Psoas muscle (tissue), 8 donors: ENCODE data around the gene MTX2. TPM values are rescaled to one million over a fixed set of nuclear protein-coding genes. Genes with fewer than 3 reads are reported as not detected.
"Not testable (repeated sequence)": the region's sequence is repeated elsewhere in the genome, so short reads cannot be mapped to it uniquely, and the experiment has no call there.

Experiments
- ATAC-seq, 4 donors: fragments of 200-7000 bp; cut with Tn5 transposase; one replicate each; pipeline ENCODE4 v1.9.1; 2020; ENCODE audit warnings: moderate library complexity in 3 of 4, mild to moderate bottlenecking in 2 of 4
- DNase-seq, 2 donors: peaks; one replicate each; pipeline ENCODE4 v3.0.0-alpha.2; 2020
- H3K27ac ChIP-seq: fragments of 200-600 bp; one replicate; pipeline ENCODE4 v1.8.0; 2022
- H3K27me3 ChIP-seq, 3 donors: fragments of 200-600 bp in 1 of 3; one replicate each; pipeline versions ENCODE4 v1.6.1 to v1.8.0; 2013 to 2022; ENCODE audit warnings: low read length in 2 of 3, mild to moderate bottlenecking in 2 of 3, moderate library complexity in 1 of 3; ENCODE audit not compliant: insufficient read depth in 3 of 3
- H3K36me3 ChIP-seq, 2 donors: fragments of 200-600 bp in 1 of 2; one replicate each; pipeline versions ENCODE4 v1.6.1 to v1.8.0; 2013 to 2022; ENCODE audit warnings: low read depth in 1 of 2, mild to moderate bottlenecking in 1 of 2, moderate library complexity in 1 of 2; ENCODE audit not compliant: insufficient read depth in 1 of 2
- H3K4me1 ChIP-seq: fragments of 200-600 bp; one replicate; pipeline ENCODE4 v1.8.0; 2022
- H3K4me3 ChIP-seq: fragments of 200-600 bp; one replicate; pipeline ENCODE4 v1.8.0; 2022; ENCODE audit warnings: mild to moderate bottlenecking
- H3K9me3 ChIP-seq: fragments of 200-600 bp; one replicate; pipeline ENCODE4 v1.8.0; 2022
- CTCF ChIP-seq: fragments of 200-600 bp; IDR thresholded peaks from one replicate; pipeline ENCODE4 v1.8.0; 2022; ENCODE audit warnings: antibody characterized with exemption
- WGBS, 3 donors: extraction: QIAGEN DNeasy Blood & Tissue Kit; methylation state at CpG; one replicate each; pipeline versions ENCODE4 v1.1.6 to v1.1.7; 2013; 5-methylcytosine and 5-hydroxymethylcytosine counted together
- intact Hi-C, 2 donors: fragments of 100-400 bp; cut with DNase I; formaldehyde crosslinking; loops; one replicate each; pipeline versions ENCODE4 v1.11.0 to v1.14.2; 2022
- polyA plus RNA-seq, 3 donors: library from polyadenylated mRNA; stranded (reverse); fragments of 200-250 nt; gene quantifications; one replicate each; pipeline ENCODE4 v1.2.3, GENCODE V29; 2013
- total RNA-seq, 4 donors: library from RNA; stranded (reverse); fragmentation: NEBNext Ultra II Directional in 2 of 4; extraction: Animal tissue kit (Norgen Biotek cat#: 25700) in 2 of 4; gene quantifications; one replicate each; pipeline versions ENCODE4 v1.2.1 to v1.2.4, GENCODE V29; 2021 to 2023
- donor health status: healthy with polysubstance abuse.
- donor health status: DM: no; HTN: no; CAD: no; lungs with moderate emphysema.
- donor health status: Bipolar disorder and iron deficiency.
- donor health status: healthy.
- donor health status: DM: yes; HTN: yes; CAD: no.
- donor health status: DM: no; HTN: no; CAD: no.
- donor health status: DM: no; HTN: no; CAD: no.
- donor health status: DM: yes; HTN: yes; CAD: no.

The MTX2 gene
- total and polyA plus RNA-seq, 7 donors, result 33.2 to 91.7 (median 43.6) TPM

- H3K27me3 ChIP-seq, result no peaks in the 10 kb centered on the region
- H3K27ac ChIP-seq, result no peak overlapping the region
- H3K9me3 ChIP-seq, result no peaks in the 10 kb centered on the region
- no peak for ATAC-seq
- DNase-seq, result no peak
- 81 to 92% (median 90%) methylated on average over 1 of the region's 1 CpG for WGBS, 3 donors
- intact Hi-C loops, result no loop called here
- no peaks in the 10 kb centered on the region for H3K36me3 ChIP-seq
- no peak overlapping the region for H3K4me3 ChIP-seq
- no peaks in the 10 kb centered on the region for H3K4me1 ChIP-seq
- no peak for TF ChIP-seq CTCF
Observed at GRCh38 chr2:176368349-176368748, 99.1 kb downstream of the MTX2 start.

- intact Hi-C loops, result no loop called here
- TF ChIP-seq CTCF, result no peak
- Histone ChIP-seq H3K9me3 (no peaks in the 10 kb centered on the region), H3K4me3 (no peak overlapping the region), H3K27ac (no peak overlapping the region), H3K36me3 (no peaks in the 10 kb centered on the region), H3K27me3 (no peaks in the 10 kb centered on the region), H3K4me1 (no peaks in the 10 kb centered on the region)
- DNase-seq, result no peak
- WGBS, 3 donors, result 66 to 72% (median 68%) methylated on average over 13 of the region's 13 CpGs
- no peak for ATAC-seq
Observed at GRCh38 chr2:176370467-176371171, 101.4 kb downstream of the MTX2 start.

GRCh38 chr2:176373155-176373554 is 103.9 kb downstream of the MTX2 start:
- H3K27ac ChIP-seq, H3K9me3 ChIP-seq, H3K4me1 ChIP-seq, H3K36me3 ChIP-seq, ATAC-seq, H3K4me3 ChIP-seq, DNase-seq, intact Hi-C loops, H3K27me3 ChIP-seq: not testable (repeated sequence)
- 69 to 80% (median 71%) methylated on average over 1 of the region's 1 CpG for WGBS, 3 donors

DNA sequence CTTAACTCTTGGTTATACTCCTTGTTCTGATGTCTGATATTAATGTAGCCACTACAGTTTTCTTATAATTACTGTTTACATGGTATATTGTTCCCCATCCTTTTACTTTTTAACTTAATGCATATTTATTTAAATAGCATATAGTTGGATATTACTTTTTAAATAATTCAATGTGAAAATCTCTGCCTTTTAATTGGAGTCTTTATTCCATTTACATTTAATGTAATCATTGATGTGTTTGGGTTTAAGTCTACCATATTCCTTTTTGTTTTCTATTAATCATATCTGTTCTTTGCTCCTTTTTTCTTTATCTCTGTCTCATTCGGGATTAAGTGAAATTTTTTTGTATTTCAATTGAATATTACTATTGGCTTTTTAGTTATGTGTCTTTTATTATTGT is 109.1 kb downstream of the MTX2 start:
- Histone ChIP-seq H3K27me3 (no peaks in the 10 kb centered on the region), H3K4me1 (no peaks in the 10 kb centered on the region), H3K27ac (no peak overlapping the region), H3K9me3 (peaks cover 14% of the 10 kb centered on the region), H3K4me3 (no peak overlapping the region), H3K36me3 (no peaks in the 10 kb centered on the region)
- DNase-seq, result no peak
- ATAC-seq, result no peak
- intact Hi-C loops, result no loop called here
- 98 to 99% (median 98%) methylated on average over 1 of the region's 1 CpG for WGBS, 3 donors
- no peak for TF ChIP-seq CTCF

DNA sequence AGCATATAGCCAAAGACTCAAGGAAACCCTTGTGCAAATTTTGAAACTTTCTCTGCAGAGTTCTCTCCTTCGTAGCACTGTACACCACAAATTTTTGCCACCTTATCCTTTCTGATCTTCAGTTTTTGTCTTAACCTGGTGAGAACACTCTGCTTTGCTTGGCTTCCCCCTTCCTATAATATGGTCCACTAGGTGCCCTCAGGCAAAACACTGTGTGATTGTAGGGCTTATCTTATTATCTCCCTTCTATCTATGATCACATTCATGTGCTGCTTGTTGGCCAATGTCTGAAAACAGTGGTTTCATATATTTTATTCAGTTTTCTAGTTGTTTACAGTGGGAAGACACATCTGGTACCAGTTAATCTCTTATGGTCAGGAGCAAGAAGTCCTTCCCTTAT is 111.1 kb downstream of the MTX2 start:
- DNase-seq, result no peak
- 69 to 90% (median 84%) methylated on average over 1 of the region's 1 CpG for WGBS, 3 donors
- intact Hi-C loops, result no loop called here

More for the DNA sequence above, 111.1 kb downstream of the MTX2 start:
- H3K36me3 ChIP-seq, result no peaks in the 10 kb centered on the region
- H3K9me3 ChIP-seq, result peaks cover 14% of the 10 kb centered on the region
- H3K27ac ChIP-seq, result no peak overlapping the region
- TF ChIP-seq CTCF, result no peak
- ATAC-seq, result no peak
- H3K4me1 ChIP-seq, result no peaks in the 10 kb centered on the region
- H3K4me3 ChIP-seq, result no peak overlapping the region
- no peaks in the 10 kb centered on the region for H3K27me3 ChIP-seq
